Heart left ventricle (tissue), 16 donors: ENCODE data around the gene PTK6. TPM values are rescaled to one million over a fixed set of nuclear protein-coding genes. Genes with fewer than 3 reads are reported as not detected.
A peak's percentile ranks its signal among the peaks of the same experiment; 100 is the strongest.

Source experiments
- ATAC-seq, 4 donors: fragments of 200-7000 bp; cut with Tn5 transposase; one replicate each; pipeline ENCODE4 v1.9.1; 2020 to 2022; ENCODE audit warnings: moderate library complexity in 4 of 4, mild to moderate bottlenecking in 3 of 4, moderate number of reproducible peaks in 1 of 4
- DNase-seq, 5 donors: peaks; one replicate each; pipeline ENCODE4 v3.0.0-alpha.2; 2020
- H3K27ac ChIP-seq, 12 donors: fragments of 200-600 bp; sonication (generic) in 4 of 12; one replicate each; pipeline versions ENCODE4 v1.5.0 to v1.8.0; 2016 to 2022; ENCODE audit warnings: mild to moderate bottlenecking in 2 of 12
- H3K27me3 ChIP-seq, 9 donors: fragments of 200-600 bp; sonication (generic) in 2 of 9; one replicate each; pipeline versions ENCODE4 v1.5.1 to v1.8.0; 2016 to 2022; ENCODE audit warnings: mild to moderate bottlenecking in 3 of 9
- H3K36me3 ChIP-seq, 9 donors: fragments of 200-600 bp; sonication (generic) in 2 of 9; one replicate each; pipeline versions ENCODE4 v1.5.0 to v1.8.0; 2018 to 2022; ENCODE audit warnings: mild to moderate bottlenecking in 2 of 9
- H3K4me1 ChIP-seq, 12 donors: fragments of 200-600 bp; sonication (generic) in 4 of 12; one replicate each; pipeline versions ENCODE4 v1.5.0 to v1.8.0; 2016 to 2022; ENCODE audit warnings: mild to moderate bottlenecking in 3 of 12
- H3K4me3 ChIP-seq, 12 donors: fragments of 200-600 bp; sonication (generic) in 4 of 12; one replicate each; pipeline versions ENCODE4 v1.5.0 to v1.8.0; 2017 to 2022; ENCODE audit warnings: mild to moderate bottlenecking in 9 of 12, moderate library complexity in 4 of 12
- H3K9me3 ChIP-seq, 12 donors: fragments of 200-600 bp; sonication (generic) in 4 of 12; one replicate each; pipeline versions ENCODE4 v1.5.0 to v1.8.0; 2016 to 2022; ENCODE audit warnings: mild to moderate bottlenecking in 1 of 12
- CTCF ChIP-seq, 12 donors: fragments of 200-600 bp; sonication (generic) in 4 of 12; IDR thresholded peaks; one replicate each; pipeline versions ENCODE4 v1.5.0 to v1.8.0; 2018 to 2022; ENCODE audit warnings: antibody characterized with exemption in 12 of 12, mild to moderate bottlenecking in 5 of 12
- POLR2A ChIP-seq, 2 donors: fragments of 450-650 bp; IDR thresholded peaks; one replicate each; pipeline ENCODE4 v1.6.1; 2017; ENCODE audit warnings: antibody characterized with exemption in 2 of 2, mild to moderate bottlenecking in 2 of 2, moderate library complexity in 2 of 2
- WGBS, 4 donors: extraction: QIAGEN DNeasy Blood & Tissue Kit in 2 of 4; methylation state at CpG; one replicate each; pipeline versions ENCODE4 v1.1.5 to v1.1.7; 2013 to 2018; 5-methylcytosine and 5-hydroxymethylcytosine counted together
- intact Hi-C, 10 donors: fragments of 100-400 bp; cut with DNase I; formaldehyde crosslinking; loops; one replicate each; pipeline versions ENCODE4 v1.11.1 to v1.14.2; 2022
- polyA plus RNA-seq, 2 donors: library from polyadenylated mRNA; stranded (reverse); fragments of 200-250 nt; gene quantifications; one replicate each; pipeline ENCODE4 v1.2.3, GENCODE V29; 2013
- total RNA-seq, 9 donors: library from RNA; depleted of rRNA in 2 of 9; stranded (reverse); fragments of >200 nt in 2 of 9; fragmentation: NEBNext Ultra II Directional in 3 of 9; extraction: Animal tissue kit (Norgen Biotek cat#: 25700) in 3 of 9; gene quantifications; one replicate each; pipeline versions ENCODE4 v1.1.0 to v1.2.4, GENCODE V29; 2016 to 2023
- donor health status: ischemic (EF 13 %, LVEDD 7.1; RV severe dilation, severe dysfunction).
- donor health status: healthy with polysubstance abuse.
- donor health status: DM: no; HTN: yes; CAD: no.
- donor health status: DM: no; HTN: no; CAD: no.
- donor health status: ischemic (EF 25% LVEDD 6.9; RV normal size, moderate dysfunction).
- donor health status: ischemic (EF 25% LVEDD 5.7; RV mildly dilated, moderate dysfunction).
- donor health status: healthy.
- donor health status: DM: yes; HTN: yes; CAD: no.
- donor health status: ischemic (EF 35%, LVEDD 5.7; RV mildly dilated, moderate dysfunction).
- donor health status: nonischemic (EF 11% LVEDD 7.7; RV severe dilation, severe dysfunction).
- donor health status: DM: yes; HTN: yes; CAD: no.
- donor health status: PGD.
- donor health status: ischemic (EF 29% LVEDD 5.4; RV normal size, mild dysfunction).
- donor health status: nonischemic (EF 23%, LVEDD 6.1; RV moderate dilation, normal function).

PTK6 gene
- total and polyA plus RNA-seq, 11 donors: 0.04 to 0.29 (median 0.12) TPM; not detected in 7

DNA sequence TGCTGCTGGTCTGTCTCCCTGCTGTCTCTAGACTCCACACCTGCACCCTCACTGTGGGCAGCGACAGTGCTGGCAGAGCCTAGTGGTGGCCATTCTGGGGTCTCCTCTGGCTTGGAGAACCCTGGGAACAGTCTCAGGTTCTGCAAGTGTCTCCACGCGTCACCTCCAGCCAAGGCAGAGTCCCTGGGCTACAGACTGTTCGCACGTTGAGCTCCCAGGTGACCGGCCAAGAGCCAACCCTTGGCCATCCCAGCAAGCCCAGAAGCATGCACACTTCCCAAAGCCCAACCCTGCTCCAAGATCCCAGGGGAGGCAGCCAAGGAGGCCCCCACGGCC is 43.1 kb downstream of the PTK6 start:
- intact Hi-C loops: no loop called here
- Histone ChIP-seq H3K4me1 (peaks cover 2 to 47% (median 18%) of the 10 kb centered on the region in 12 donors), H3K27me3 (peaks cover 2 to 42% (median 17%) of the 10 kb centered on the region in 9 donors), H3K9me3 (no peaks in the 10 kb centered on the region), H3K27ac (no peak overlapping the region), H3K4me3 (no peak overlapping the region), H3K36me3 (peaks cover 0 to 54% (median 5%) of the 10 kb centered on the region in 9 donors)
- TF ChIP-seq CTCF (IDR thresholded peaks at IDR 0.05): no peak
- TF ChIP-seq POLR2A (IDR thresholded peaks at IDR 0.05): no peak
- DNase-seq: no peak
- no peak for ATAC-seq
- 56 to 77% (median 66%) methylated on average over 3 to 7 of the region's 7 CpGs for WGBS, 4 donors

DNA sequence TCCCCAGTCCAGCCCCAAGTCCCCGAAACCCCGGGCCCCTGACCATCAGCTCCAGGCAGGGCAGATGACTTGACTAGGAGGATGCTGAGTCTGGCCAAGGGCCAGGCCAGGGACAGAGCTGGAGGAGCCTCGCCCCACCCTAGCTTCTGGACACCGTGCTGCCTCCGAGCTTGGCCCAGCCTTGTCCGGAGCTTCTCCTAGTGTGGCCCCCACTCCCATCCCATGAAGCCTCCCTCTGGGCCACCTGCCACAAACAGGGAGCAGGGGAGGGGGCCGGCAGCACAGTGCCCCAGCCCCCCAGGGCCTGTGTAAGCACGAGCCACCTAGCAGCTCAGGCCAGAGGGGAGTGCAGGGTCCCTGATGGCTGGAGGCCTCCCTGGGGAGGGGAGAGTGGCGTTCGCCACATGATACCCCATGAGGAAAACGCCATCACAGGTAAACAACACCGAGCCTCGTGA is 43.6 kb downstream of the PTK6 start:
- peaks cover 0 to 59% (median 10%) of the 10 kb centered on the region in 9 donors for H3K36me3 ChIP-seq
- intact Hi-C loops: no loop called here
- peaks cover 6 to 46% (median 17%) of the 10 kb centered on the region in 9 donors for H3K27me3 ChIP-seq
- no peak for ATAC-seq
- no peak overlapping the region for H3K4me3 ChIP-seq
- 59 to 70% (median 62%) methylated on average over 8 to 13 of the region's 13 CpGs for WGBS, 4 donors
- DNase-seq: peak in 1 of 5 donors; percentile 47
- TF ChIP-seq POLR2A (IDR thresholded peaks at IDR 0.05): no peak
- TF ChIP-seq CTCF (IDR thresholded peaks at IDR 0.05): no peak
- H3K9me3 ChIP-seq: no peaks in the 10 kb centered on the region
- H3K4me1 ChIP-seq: peaks cover 2 to 48% (median 19%) of the 10 kb centered on the region in 12 donors
- no peak overlapping the region for H3K27ac ChIP-seq

DNA sequence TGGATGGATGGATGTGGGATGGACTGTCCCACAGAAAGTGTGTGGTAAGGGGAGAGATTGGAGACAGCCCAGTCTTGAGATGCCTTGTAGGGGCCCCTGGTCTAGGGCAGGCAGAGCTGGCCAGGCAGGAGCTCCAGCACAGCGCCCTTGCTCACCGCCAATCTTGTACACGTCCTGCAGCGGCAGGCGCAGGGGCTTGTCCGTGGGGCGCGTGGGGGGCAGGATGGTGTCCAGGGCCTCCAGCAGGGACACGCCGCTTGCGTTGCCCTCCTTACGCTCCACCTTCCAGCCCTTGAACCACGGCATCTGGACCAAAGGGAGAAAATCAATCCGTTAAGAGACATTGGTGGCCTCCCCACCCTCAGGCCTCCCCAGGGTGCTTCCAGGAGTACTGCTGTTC is 44.2 kb downstream of the PTK6 start:
- H3K36me3 ChIP-seq: peaks cover 0 to 63% (median 13%) of the 10 kb centered on the region in 9 donors

GRCh38 chr20:63492518-63492917 is 44.7 kb downstream of the PTK6 start:
- H3K27ac ChIP-seq: no peak overlapping the region
- peaks cover 10 to 46% (median 16%) of the 10 kb centered on the region in 9 donors for H3K27me3 ChIP-seq
- H3K4me3 ChIP-seq: no peak overlapping the region
- peaks cover 0 to 67% (median 13%) of the 10 kb centered on the region in 9 donors for H3K36me3 ChIP-seq
- ATAC-seq (no peak), DNase-seq (no peak)
- H3K9me3 ChIP-seq: no peaks in the 10 kb centered on the region
- 82 to 96% (median 94%) methylated on average over 2 of the region's 2 CpGs for WGBS, 4 donors
- H3K4me1 ChIP-seq: peaks cover 2 to 43% (median 22%) of the 10 kb centered on the region in 12 donors
- intact Hi-C loops: no loop called here
- no peak for TF ChIP-seq POLR2A (IDR thresholded peaks at IDR 0.05)
- TF ChIP-seq CTCF (IDR thresholded peaks at IDR 0.05): no peak

More for the DNA sequence above, 44.2 kb downstream of the PTK6 start:
- WGBS, 4 donors: 87 to 94% (median 93%) methylated on average over 12 to 14 of the region's 14 CpGs
- ATAC-seq (no peak), DNase-seq (peak in 1 of 5 donors; percentile 42)
- no peaks in the 10 kb centered on the region for H3K9me3 ChIP-seq
- intact Hi-C loops: no loop called here
- H3K4me1 ChIP-seq: peaks cover 2 to 47% (median 22%) of the 10 kb centered on the region in 12 donors
- TF ChIP-seq CTCF (IDR thresholded peaks at IDR 0.05): no peak
- peaks cover 7 to 44% (median 17%) of the 10 kb centered on the region in 9 donors for H3K27me3 ChIP-seq
- H3K4me3 ChIP-seq: no peak overlapping the region
- H3K27ac ChIP-seq: no peak overlapping the region
